ENCODE measurements around the gene SLC34A1.
"Not testable (repeated sequence)": the region's sequence is repeated elsewhere in the genome, so short reads cannot be mapped to it uniquely, and the experiment has no call there.

Gene SLC34A1

GRCh38 chr5:177403792-177404640 is 19.8 kb downstream of the SLC34A1 start:
- TF ChIP-seq JUND (IDR thresholded peaks at IDR 0.05; ENCODE audit: low read depth) = no peak
- peak; percentile 91 to 96 for DNase-seq (ENCODE audit: low read depth in 1 of 2, low spot score in 1 of 2)
- in situ Hi-C loops (cut with HindIII; ENCODE audit: low pct_unique_long_range_greater_than_20kb, low sequenced_read_pairs) = no loop called here

DNA sequence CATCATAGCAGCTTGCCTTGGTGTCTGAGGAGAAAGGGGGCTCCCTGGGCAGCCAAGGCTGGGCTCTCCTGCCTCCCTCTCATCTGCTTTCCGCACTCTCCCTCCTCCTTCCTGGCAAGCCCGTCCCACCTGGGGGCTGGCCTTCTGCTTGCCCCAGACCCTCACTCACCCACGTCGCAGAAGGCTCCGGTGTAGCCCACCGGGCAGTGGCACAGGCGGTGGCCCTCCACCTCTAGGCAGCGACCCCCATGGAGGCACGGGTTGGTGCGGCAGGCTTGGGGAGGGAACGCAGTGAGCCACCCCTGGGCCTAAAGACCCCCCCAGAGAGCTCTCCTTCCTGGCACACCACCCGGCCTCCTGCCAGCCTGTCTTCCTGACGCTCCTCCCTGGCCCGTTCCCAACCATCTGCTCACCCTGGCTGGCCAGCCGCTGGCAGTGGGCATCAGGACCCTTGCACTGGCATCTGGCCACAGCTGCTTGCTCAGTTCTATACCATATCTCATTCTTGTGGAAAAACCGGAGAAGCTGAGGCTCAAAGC is 20.5 kb downstream of the SLC34A1 start:
- no peak for TF ChIP-seq JUND (IDR thresholded peaks at IDR 0.05; ENCODE audit: low read depth)
- no peak for DNase-seq (ENCODE audit: low read depth in 1 of 2, low spot score in 1 of 2)
- in situ Hi-C loops (cut with HindIII; ENCODE audit: low pct_unique_long_range_greater_than_20kb, low sequenced_read_pairs) = no loop called here

GRCh38 chr5:177405312-177405711 is 21.1 kb downstream of the SLC34A1 start:
- in situ Hi-C loops (cut with HindIII; ENCODE audit: low pct_unique_long_range_greater_than_20kb, low sequenced_read_pairs) = no loop called here
- no peak for DNase-seq (ENCODE audit: low read depth in 1 of 2, low spot score in 1 of 2)
- TF ChIP-seq JUND (IDR thresholded peaks at IDR 0.05; ENCODE audit: low read depth) = no peak

- in situ Hi-C loops (cut with HindIII; ENCODE audit: low pct_unique_long_range_greater_than_20kb, low sequenced_read_pairs) = no loop called here
- DNase-seq (ENCODE audit: low read depth in 1 of 2, low spot score in 1 of 2) = no peak
- no peak for TF ChIP-seq JUND (IDR thresholded peaks at IDR 0.05; ENCODE audit: low read depth)
Measured at GRCh38 chr5:177405805-177406204, 21.6 kb downstream of the SLC34A1 start.

GRCh38 chr5:177409043-177409801 is 25.0 kb downstream of the SLC34A1 start, which contains the start of gene F12:
F12 (minus strand) TSS chr5:177409564; CDS start chr5:177409527, 37 bp downstream.
- TF ChIP-seq JUND (IDR thresholded peaks at IDR 0.05; ENCODE audit: low read depth) = no peak
- in situ Hi-C loops (cut with HindIII; ENCODE audit: low pct_unique_long_range_greater_than_20kb, low sequenced_read_pairs) = no loop called here
- DNase-seq (ENCODE audit: low read depth in 1 of 2, low spot score in 1 of 2) = no peak

GRCh38 chr5:177410575-177410974 is 26.3 kb downstream of the SLC34A1 start:
- in situ Hi-C loops (cut with HindIII; ENCODE audit: low pct_unique_long_range_greater_than_20kb, low sequenced_read_pairs) = no loop called here

DNA sequence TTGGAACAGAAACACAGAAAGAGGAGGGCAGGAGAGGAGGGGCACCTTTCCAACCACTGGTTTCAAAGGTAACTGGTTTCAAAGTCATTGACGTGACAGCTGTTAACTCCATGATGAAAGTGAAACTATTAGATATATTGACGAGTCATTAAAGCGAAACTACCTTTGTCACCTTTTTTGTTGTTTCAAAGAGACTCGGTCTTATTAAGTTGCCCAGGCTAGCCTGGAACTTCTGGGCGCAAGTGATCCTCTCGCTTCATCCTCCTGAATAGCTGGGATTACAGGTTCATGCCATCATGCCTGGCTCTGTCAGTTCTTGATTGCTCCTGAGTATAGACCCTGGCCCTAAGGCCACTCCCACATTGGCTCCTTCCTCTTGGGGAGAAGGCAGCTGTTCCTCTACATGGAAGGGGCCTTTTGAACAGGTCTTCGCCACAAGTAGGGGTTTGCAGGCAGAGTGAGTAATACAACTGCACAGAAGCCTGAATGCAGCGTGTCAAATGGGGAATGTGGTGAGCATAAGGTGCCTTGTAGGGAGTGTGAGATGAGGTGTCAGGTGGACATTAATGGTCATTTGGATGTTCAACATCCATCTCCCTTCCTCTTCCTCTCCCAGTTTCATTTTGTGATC is 28.5 kb downstream of the SLC34A1 start:
- no peak for TF ChIP-seq JUND (IDR thresholded peaks at IDR 0.05; ENCODE audit: low read depth)
- DNase-seq (ENCODE audit: low read depth in 1 of 2, low spot score in 1 of 2) = no peak
- in situ Hi-C loops (cut with HindIII; ENCODE audit: low pct_unique_long_range_greater_than_20kb, low sequenced_read_pairs) = no loop called here

More at GRCh38 chr5:177410575-177410974, 26.3 kb downstream of the SLC34A1 start:
- TF ChIP-seq JUND (IDR thresholded peaks at IDR 0.05; ENCODE audit: low read depth) = no peak
- no peak for DNase-seq (ENCODE audit: low read depth in 1 of 2, low spot score in 1 of 2)

DNA sequence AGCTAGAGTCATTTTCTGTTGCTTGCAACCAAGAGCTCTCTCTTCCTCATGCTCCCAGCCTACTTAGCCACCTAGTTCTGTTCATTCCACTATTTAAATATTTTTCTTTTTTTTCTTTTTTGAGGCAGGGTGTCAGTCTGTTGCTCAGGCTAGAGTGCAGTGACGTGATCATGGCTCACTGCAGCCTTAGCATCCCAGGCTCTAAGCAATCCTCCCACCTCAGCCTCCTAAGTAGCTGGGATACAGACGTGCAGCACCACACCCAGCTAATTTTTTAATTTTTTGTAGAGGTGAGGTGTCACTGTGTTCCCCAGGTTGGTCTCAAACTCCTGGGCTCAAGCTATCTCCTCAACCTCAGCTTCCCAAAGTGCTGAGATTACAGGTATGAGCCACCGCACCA is 30.2 kb downstream of the SLC34A1 start:
- in situ Hi-C loops (cut with HindIII; ENCODE audit: low pct_unique_long_range_greater_than_20kb, low sequenced_read_pairs) = no loop called here
- TF ChIP-seq JUND (IDR thresholded peaks at IDR 0.05; ENCODE audit: low read depth) = no peak
- DNase-seq (ENCODE audit: low read depth in 1 of 2, low spot score in 1 of 2) = no peak

GRCh38 chr5:177417081-177417480 is 32.8 kb downstream of the SLC34A1 start:
- DNase-seq (ENCODE audit: low read depth in 1 of 2, low spot score in 1 of 2); in situ Hi-C loops (cut with HindIII; ENCODE audit: low pct_unique_long_range_greater_than_20kb, low sequenced_read_pairs): not testable (repeated sequence)

GRCh38 chr5:177419046-177419445 is 34.8 kb downstream of the SLC34A1 start:
- DNase-seq (ENCODE audit: low read depth in 1 of 2, low spot score in 1 of 2) = no peak
- TF ChIP-seq JUND (IDR thresholded peaks at IDR 0.05; ENCODE audit: low read depth) = no peak
- in situ Hi-C loops (cut with HindIII; ENCODE audit: low pct_unique_long_range_greater_than_20kb, low sequenced_read_pairs) = no loop called here

DNA sequence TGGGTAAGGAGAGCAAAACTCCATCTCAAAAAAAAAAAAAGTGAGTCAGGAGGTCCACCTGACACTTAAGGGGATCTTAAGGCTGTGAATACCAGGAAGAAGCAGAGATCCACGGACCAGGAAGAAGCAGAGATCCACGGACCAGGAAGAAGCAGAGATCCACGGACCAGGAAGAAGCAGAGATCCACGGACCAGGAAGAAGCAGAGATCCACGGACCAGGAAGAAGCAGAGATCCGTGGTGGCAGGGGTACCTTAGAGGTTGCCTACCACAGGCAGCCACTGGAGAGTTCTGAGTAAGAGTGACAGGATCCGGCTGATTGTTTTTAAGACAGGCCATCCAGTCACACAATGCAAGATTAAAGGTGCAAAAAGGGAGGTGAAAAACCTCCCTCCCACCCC is 36.2 kb downstream of the SLC34A1 start:
- DNase-seq (ENCODE audit: low read depth in 1 of 2, low spot score in 1 of 2); in situ Hi-C loops (cut with HindIII; ENCODE audit: low pct_unique_long_range_greater_than_20kb, low sequenced_read_pairs): not testable (repeated sequence)

- no peak for DNase-seq (ENCODE audit: low read depth in 1 of 2, low spot score in 1 of 2)
- in situ Hi-C loops (cut with HindIII; ENCODE audit: low pct_unique_long_range_greater_than_20kb, low sequenced_read_pairs) = no loop called here
- TF ChIP-seq JUND (IDR thresholded peaks at IDR 0.05; ENCODE audit: low read depth) = no peak
Measured at GRCh38 chr5:177421062-177421798, 37.0 kb downstream of the SLC34A1 start.

Measured in T47D (cell line).